ENCODE measurements around the gene RASA4B.

GRCh38 chr7:102472126-102473041, 45.2 kb downstream of the RASA4B start:
- TF ChIP-seq CTCF (IDR thresholded peaks at IDR 0.05; ENCODE audit: insufficient read depth, low read length) (no peak), SPI1 (IDR thresholded peaks at IDR 0.05; ENCODE audit: borderline replicate concordance, low read depth) (no peak), POLR2AphosphoS5 (IDR thresholded peaks at IDR 0.05; ENCODE audit: low read depth) (no peak), REST (IDR thresholded peaks at IDR 0.05; ENCODE audit: insufficient replicate concordance, low read depth) (no peak)

All from HL-60 (cell line).